Keratinocyte (primary cell): ENCODE results near the gene KCNQ4. TPM values are rescaled to one million over a fixed set of nuclear protein-coding genes. Genes with fewer than 3 reads are reported as not detected.

Source experiments
- DNase-seq: peaks from one replicate; pipeline ENCODE4 v3.0.0-alpha.2; 2011; ENCODE audit warnings: low read depth, missing footprints, low spot score
- FAIRE-seq: peaks from 2 replicates; lab custom pipeline; 2011; peaks lifted over from hg19 to GRCh38; lab: Jason Lieb, UNC
- H2AFZ ChIP-seq: 2 replicates; pipeline ENCODE4 v1.6.0; 2012; ENCODE audit warnings: low read length, control low read depth, inconsistent platforms; ENCODE audit not compliant: control insufficient read depth
- H3K27ac ChIP-seq: 2 replicates; pipeline ENCODE4 v1.5.1; 2011; ENCODE audit warnings: low read length; ENCODE audit not compliant: control insufficient read depth, insufficient read depth
- H3K27me3 ChIP-seq: 3 replicates; pipeline ENCODE4 v1.6.0; 2011; ENCODE audit warnings: low read length; ENCODE audit not compliant: control insufficient read depth, insufficient read depth; ENCODE audit errors: extremely low read depth
- H3K36me3 ChIP-seq, 2 experiments: 2 replicates in 1 of 2; 3 replicates in 1 of 2; pipeline ENCODE4 v1.5.1; 2011; ENCODE audit warnings: low read length in 2 of 2, mild to moderate bottlenecking in 1 of 2; ENCODE audit not compliant: control insufficient read depth in 2 of 2, insufficient read depth in 2 of 2; ENCODE audit errors: extremely low read depth in 1 of 2
- H3K4me1 ChIP-seq: 3 replicates; pipeline ENCODE4 v1.5.1; 2011; ENCODE audit warnings: low read length; ENCODE audit not compliant: control insufficient read depth, insufficient read depth; ENCODE audit errors: extremely low read depth
- H3K4me2 ChIP-seq: 3 replicates; pipeline ENCODE4 v1.6.0; 2011; ENCODE audit warnings: low read depth, low read length; ENCODE audit not compliant: control insufficient read depth, insufficient read depth; ENCODE audit errors: extremely low read depth
- H3K4me3 ChIP-seq, 3 experiments: fragments of 200-600 bp in 1 of 3; sonication (generic) in 1 of 3; 2 replicates in 2 of 3; 3 replicates in 1 of 3; pipeline ENCODE4 v1.5.1; 2011 to 2016; ENCODE audit warnings: low read length in 3 of 3, mild to moderate bottlenecking in 3 of 3, control low read depth in 2 of 3, inconsistent platforms in 1 of 3, low read depth in 1 of 3, mixed read lengths in 1 of 3, mixed run types in 1 of 3, moderate library complexity in 1 of 3; ENCODE audit not compliant: control insufficient read depth in 2 of 3, insufficient read depth in 2 of 3; ENCODE audit errors: extremely low read depth in 1 of 3
- H3K79me2 ChIP-seq: 2 replicates; pipeline ENCODE4 v1.6.0; 2012; ENCODE audit warnings: low read length; ENCODE audit not compliant: control insufficient read depth, insufficient read depth
- H3K9ac ChIP-seq: 3 replicates; pipeline ENCODE4 v1.6.0; 2011; ENCODE audit warnings: low read length; ENCODE audit not compliant: control insufficient read depth, insufficient read depth; ENCODE audit errors: extremely low read depth
- H3K9me1 ChIP-seq: 3 replicates; pipeline ENCODE4 v1.6.0; 2011; ENCODE audit warnings: low read length; ENCODE audit not compliant: control insufficient read depth, insufficient read depth; ENCODE audit errors: extremely low read depth
- H3K9me3 ChIP-seq: 2 replicates; pipeline ENCODE4 v1.5.1; 2012; ENCODE audit warnings: low read depth, low read length; ENCODE audit not compliant: control insufficient read depth
- H4K20me1 ChIP-seq: 3 replicates; pipeline ENCODE4 v1.6.0; 2011; ENCODE audit warnings: low read length; ENCODE audit not compliant: control insufficient read depth, insufficient read depth; ENCODE audit errors: extremely low read depth
- EZH2 ChIP-seq: IDR thresholded peaks from one replicate; pipeline ENCODE4 v1.6.1; 2012; ENCODE audit warnings: inconsistent platforms, mild to moderate bottlenecking, low read length, moderate library complexity
- dilution Hi-C: fragments of 300-500 bp; cut with MboI; formaldehyde crosslinking; loops from one replicate; pipeline ENCODE4 v1.7.0; 2020; ENCODE audit warnings: low sequenced_read_pairs; ENCODE audit not compliant: extremely low pct_ligation_motif_present
- polyA plus RNA-seq, 5 experiments: library from polyadenylated mRNA; depleted of rRNA in 3 of 5; stranded (reverse) in 3 of 5; stranded (forward) in 1 of 5; unstranded in 1 of 5; fragments of >200 nt; gene quantifications; 1 replicate in 1 of 5; 2 replicates in 3 of 5; 3 replicates in 1 of 5; pipeline versions ENCODE4 v1.2.1 to v1.2.3, GENCODE V29; 2011 to 2012; ENCODE audit warnings: missing spikeins in 2 of 5, low read depth in 1 of 5, low replicate concordance in 1 of 5
- TF ChIP-seq, protein P1 (sequence below), 3 experiments: IDR thresholded peaks in 1 of 3; conservative IDR thresholded peaks in 1 of 3; optimal IDR thresholded peaks in 1 of 3; 2 replicates in 2 of 3; 3 replicates in 1 of 3; pipeline versions ENCODE3 to v1.5.1; 2011; ENCODE audit warnings: low read length in 3 of 3, mild to moderate bottlenecking in 3 of 3, moderate library complexity in 2 of 3, control low read depth in 1 of 3, inconsistent platforms in 1 of 3; ENCODE audit not compliant: insufficient read depth in 2 of 3; ENCODE audit errors: extremely low read depth in 1 of 3

The KCNQ4 gene
- polyA plus RNA-seq, 1 donor (not counting 4 experiments of a cell fraction or from before 2014, with no cell fraction given) = not detected

DNA sequence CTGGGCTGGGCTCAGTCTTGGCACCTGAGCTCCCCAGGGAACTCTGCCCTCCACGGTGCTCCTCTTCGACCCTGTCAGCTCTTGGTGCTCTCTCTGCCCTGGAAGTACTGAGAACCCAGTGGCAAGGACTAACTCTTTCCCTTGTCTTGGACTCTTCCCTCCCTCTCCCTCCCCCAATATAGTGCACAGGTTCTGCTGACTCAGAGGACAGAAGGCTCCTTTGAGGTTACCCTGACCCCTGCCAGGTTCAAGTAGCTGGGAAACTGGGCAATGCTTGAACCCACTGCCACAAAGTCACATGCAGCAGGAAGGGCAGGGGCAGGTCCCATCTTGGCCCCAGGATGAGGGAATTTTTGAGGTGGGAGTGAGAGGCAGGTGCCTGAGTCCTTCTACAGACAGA is 20.3 kb downstream of the KCNQ4 start:
- H3K27ac ChIP-seq = no peak overlapping the region
- no peaks in the 10 kb centered on the region for H3K9me3 ChIP-seq
- H3K27me3 ChIP-seq = peaks cover 21% of the 10 kb centered on the region
- no peaks in the 10 kb centered on the region for H3K36me3 ChIP-seq
- no peaks in the 10 kb centered on the region for H4K20me1 ChIP-seq
- no peak for DNase-seq
- no peak for TF ChIP-seq EZH2
- TF ChIP-seq, protein P1, sequence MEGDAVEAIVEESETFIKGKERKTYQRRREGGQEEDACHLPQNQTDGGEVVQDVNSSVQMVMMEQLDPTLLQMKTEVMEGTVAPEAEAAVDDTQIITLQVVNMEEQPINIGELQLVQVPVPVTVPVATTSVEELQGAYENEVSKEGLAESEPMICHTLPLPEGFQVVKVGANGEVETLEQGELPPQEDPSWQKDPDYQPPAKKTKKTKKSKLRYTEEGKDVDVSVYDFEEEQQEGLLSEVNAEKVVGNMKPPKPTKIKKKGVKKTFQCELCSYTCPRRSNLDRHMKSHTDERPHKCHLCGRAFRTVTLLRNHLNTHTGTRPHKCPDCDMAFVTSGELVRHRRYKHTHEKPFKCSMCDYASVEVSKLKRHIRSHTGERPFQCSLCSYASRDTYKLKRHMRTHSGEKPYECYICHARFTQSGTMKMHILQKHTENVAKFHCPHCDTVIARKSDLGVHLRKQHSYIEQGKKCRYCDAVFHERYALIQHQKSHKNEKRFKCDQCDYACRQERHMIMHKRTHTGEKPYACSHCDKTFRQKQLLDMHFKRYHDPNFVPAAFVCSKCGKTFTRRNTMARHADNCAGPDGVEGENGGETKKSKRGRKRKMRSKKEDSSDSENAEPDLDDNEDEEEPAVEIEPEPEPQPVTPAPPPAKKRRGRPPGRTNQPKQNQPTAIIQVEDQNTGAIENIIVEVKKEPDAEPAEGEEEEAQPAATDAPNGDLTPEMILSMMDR (optimal IDR thresholded peaks at IDR 0.05 in 1 of 3, IDR thresholded peaks at IDR 0.05 in 1 of 3, conservative IDR thresholded peaks at IDR 0.05 in 1 of 3; ENCODE audit: extremely low read depth in 1 of 3, insufficient read depth in 2 of 3, low read length in 3 of 3) = no peak
- no peak overlapping the region for H2AFZ ChIP-seq
- H3K4me1 ChIP-seq = peaks cover 6% of the 10 kb centered on the region
- no peak overlapping the region for H3K4me2 ChIP-seq
- H3K4me3 ChIP-seq = no peak overlapping the region
- no peaks in the 10 kb centered on the region for H3K79me2 ChIP-seq
- no peak overlapping the region for H3K9ac ChIP-seq
- H3K9me1 ChIP-seq = no peaks in the 10 kb centered on the region
- FAIRE-seq = no peak
- dilution Hi-C loops = no loop called here

DNA sequence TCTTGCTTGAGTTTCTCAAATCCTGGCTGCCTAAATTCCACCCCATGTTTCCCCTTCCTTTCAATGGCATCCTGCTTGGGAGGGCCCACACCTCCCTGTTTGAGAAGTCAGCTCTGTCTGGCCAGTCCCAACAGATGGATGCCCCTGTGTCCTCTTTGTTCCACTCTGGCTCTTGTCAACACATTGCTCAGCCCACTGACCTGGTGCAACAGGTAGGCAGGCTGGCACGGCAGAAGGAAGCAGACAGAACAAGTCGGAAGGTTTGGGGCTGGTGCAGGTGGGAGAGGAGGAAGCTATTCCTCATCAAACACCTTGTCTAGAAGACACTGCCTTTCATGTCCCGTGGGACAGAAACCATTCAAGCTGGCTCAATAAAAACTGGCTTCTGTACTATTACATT is 22.7 kb downstream of the KCNQ4 start:
- no peaks in the 10 kb centered on the region for H3K79me2 ChIP-seq
- no peaks in the 10 kb centered on the region for H3K9me1 ChIP-seq
- H3K4me1 ChIP-seq = peaks cover 6% of the 10 kb centered on the region
- H3K4me3 ChIP-seq = no peak overlapping the region
- no peak overlapping the region for H2AFZ ChIP-seq
- no peaks in the 10 kb centered on the region for H3K9me3 ChIP-seq
- dilution Hi-C loops = no loop called here
- no peaks in the 10 kb centered on the region for H4K20me1 ChIP-seq
- peaks cover 17% of the 10 kb centered on the region for H3K27me3 ChIP-seq
- no peak overlapping the region for H3K27ac ChIP-seq
- no peaks in the 10 kb centered on the region for H3K36me3 ChIP-seq
- H3K4me2 ChIP-seq = no peak overlapping the region
- no peak for DNase-seq
- no peak for FAIRE-seq
- H3K9ac ChIP-seq = no peak overlapping the region
- TF ChIP-seq EZH2 = no peak
- TF ChIP-seq, protein P1 (optimal IDR thresholded peaks at IDR 0.05 in 1 of 3, IDR thresholded peaks at IDR 0.05 in 1 of 3, conservative IDR thresholded peaks at IDR 0.05 in 1 of 3; ENCODE audit: extremely low read depth in 1 of 3, insufficient read depth in 2 of 3, low read length in 3 of 3) = no peak
